Right lobe of liver (tissue), 4 donors: ENCODE results near the gene CECR2.

Experiments
- CTCF ChIP-seq, 4 donors: fragments of 200-600 bp in 3 of 4; fragments of 450-650 bp in 1 of 4; IDR thresholded peaks; one replicate each; pipeline versions ENCODE4 v1.5.1 to v1.8.0; 2016 to 2022; ENCODE audit warnings: antibody characterized with exemption in 4 of 4, mild to moderate bottlenecking in 2 of 4
- POLR2A ChIP-seq: fragments of 450-650 bp; IDR thresholded peaks from one replicate; pipeline ENCODE4 v1.6.1; 2017; ENCODE audit warnings: antibody characterized with exemption, mild to moderate bottlenecking
- donor health status: DM: no; HTN: no; CAD: no.
- donor health status: DM: no; HTN: no; CAD: no.
- donor health status: DM: no; HTN: yes; CAD: no.

DNA sequence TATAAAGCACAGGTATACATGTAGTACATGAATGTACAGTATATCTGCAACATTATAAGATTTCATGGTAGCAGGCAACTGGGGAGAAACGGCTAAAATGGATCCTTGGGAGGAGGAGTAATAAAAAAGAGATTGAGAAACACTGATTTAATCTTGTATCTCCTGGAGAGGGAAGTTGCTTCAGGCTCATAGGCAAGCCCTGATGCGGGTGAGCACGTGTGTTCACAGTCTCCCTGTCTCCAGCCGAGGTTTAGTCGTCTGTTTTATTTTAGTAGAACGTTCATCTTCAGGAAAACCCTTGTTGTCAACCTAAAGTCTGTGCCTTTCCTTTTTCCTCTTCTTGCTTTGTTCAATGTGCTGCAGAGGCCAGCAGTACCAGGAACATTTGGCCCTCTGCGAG, 172.2 kb downstream of the CECR2 start:
- TF ChIP-seq CTCF (IDR thresholded peaks at IDR 0.05) (no peak), POLR2A (no peak)
